Neuronal stem cell (in vitro differentiated cells): Measurements from ENCODE around the gene GLIS1.

Source experiments
- DNase-seq: peaks from one replicate; pipeline ENCODE4 v3.0.0-alpha.2; 2013; ENCODE audit warnings: low spot score
- H2AFZ ChIP-seq: one replicate; pipeline ENCODE4 v1.6.1; 2013; ENCODE audit warnings: mild to moderate bottlenecking, low read length, inconsistent platforms
- H2AK5ac ChIP-seq: 2 replicates; pipeline ENCODE4 v1.6.1; 2013; ENCODE audit warnings: low read depth, mild to moderate bottlenecking, inconsistent platforms, low read length, moderate library complexity, mixed read lengths
- H2BK120ac ChIP-seq: 2 replicates; pipeline ENCODE4 v1.6.1; 2013; ENCODE audit warnings: low read depth, mild to moderate bottlenecking, inconsistent platforms, low read length, moderate library complexity, mixed read lengths
- H2BK12ac ChIP-seq: one replicate; pipeline ENCODE4 v1.6.1; 2013; ENCODE audit warnings: low read length, inconsistent platforms
- H2BK15ac ChIP-seq: 2 replicates; pipeline ENCODE4 v1.6.1; 2013; ENCODE audit warnings: mild to moderate bottlenecking, low read length, inconsistent platforms, mixed read lengths
- H2BK5ac ChIP-seq: one replicate; pipeline ENCODE4 v1.6.1; 2013; ENCODE audit warnings: inconsistent platforms, mild to moderate bottlenecking, low read length, moderate library complexity
- H3K14ac ChIP-seq: one replicate; pipeline ENCODE4 v1.6.1; 2013; ENCODE audit warnings: low read length, inconsistent platforms
- H3K18ac ChIP-seq: 2 replicates; pipeline ENCODE4 v1.6.1; 2013; ENCODE audit warnings: low read length, inconsistent platforms
- H3K23ac ChIP-seq: 2 replicates; pipeline ENCODE4 v1.6.1; 2013; ENCODE audit warnings: low read depth, mild to moderate bottlenecking, mixed read lengths, low read length, inconsistent platforms; ENCODE audit not compliant: poor library complexity
- H3K27ac ChIP-seq: replicated peaks from 3 replicates; pipeline ENCODE4 v1.5.1; 2013; ENCODE audit warnings: low read length, inconsistent platforms
- H3K27me3 ChIP-seq, 3 experiments: 2 replicates each; pipeline ENCODE4 v1.6.1; 2013; ENCODE audit warnings: low read length in 3 of 3, mild to moderate bottlenecking in 2 of 3, inconsistent platforms in 1 of 3, low read depth in 1 of 3, mixed read lengths in 1 of 3, moderate library complexity in 1 of 3; ENCODE audit not compliant: control insufficient read depth in 3 of 3, insufficient read depth in 3 of 3
- H3K36me3 ChIP-seq, 2 donors: replicated peaks in 1 of 2; 2 replicates each; pipeline ENCODE4 v1.6.1; 2013; ENCODE audit warnings: low read length in 2 of 2; ENCODE audit not compliant: control insufficient read depth in 2 of 2, insufficient read depth in 2 of 2
- H3K4ac ChIP-seq: 2 replicates; pipeline ENCODE4 v1.6.1; 2013; ENCODE audit warnings: inconsistent platforms, mild to moderate bottlenecking, low read length, moderate library complexity
- H3K4me1 ChIP-seq, 2 donors: 1 replicate in 1 of 2; 2 replicates in 1 of 2; pipeline ENCODE4 v1.6.1; 2013; ENCODE audit warnings: low read length in 2 of 2, low read depth in 1 of 2; ENCODE audit not compliant: control insufficient read depth in 2 of 2, insufficient read depth in 1 of 2
- H3K4me2 ChIP-seq: one replicate; pipeline ENCODE4 v1.6.1; 2013; ENCODE audit warnings: mild to moderate bottlenecking, low read length, inconsistent platforms; ENCODE audit not compliant: insufficient read depth, poor library complexity, severe bottlenecking
- H3K4me3 ChIP-seq, 2 donors: 2 replicates each; pipeline ENCODE4 v1.5.1; 2013; ENCODE audit warnings: low read length in 2 of 2, mild to moderate bottlenecking in 2 of 2, inconsistent platforms in 1 of 2, moderate library complexity in 1 of 2
- H3K79me1 ChIP-seq: one replicate; pipeline ENCODE4 v1.6.1; 2013; ENCODE audit warnings: low read depth, mild to moderate bottlenecking, inconsistent platforms, low read length, moderate library complexity
- H3K9ac ChIP-seq: one replicate; pipeline ENCODE4 v1.6.1; 2013; ENCODE audit warnings: mild to moderate bottlenecking, low read depth, low read length, inconsistent platforms; ENCODE audit not compliant: poor library complexity
- H3K9me3 ChIP-seq, 2 donors: replicated peaks in 1 of 2; 2 replicates each; pipeline versions ENCODE3 to v1.6.1; 2013; ENCODE audit warnings: low read length in 2 of 2, mild to moderate bottlenecking in 2 of 2, inconsistent platforms in 1 of 2, low read depth in 1 of 2, mixed read lengths in 1 of 2, moderate library complexity in 1 of 2; ENCODE audit not compliant: control insufficient read depth in 2 of 2, insufficient read depth in 1 of 2
- H4K8ac ChIP-seq: one replicate; pipeline ENCODE4 v1.6.1; 2013; ENCODE audit warnings: low read depth, mild to moderate bottlenecking, inconsistent platforms, low read length, moderate library complexity
- H4K91ac ChIP-seq: one replicate; pipeline ENCODE4 v1.6.1; 2013; ENCODE audit warnings: low read length, low read depth, mild to moderate bottlenecking, inconsistent platforms; ENCODE audit not compliant: poor library complexity
- WGBS, 2 donors: extraction: QIAGEN DNeasy Blood & Tissue Kit; methylation state at CpG; one replicate each; pipeline ENCODE4 v1.1.7; 2013; ENCODE audit warnings: missing lambda C conversion rate in 2 of 2, mixed read lengths in 1 of 2; ENCODE audit not compliant: insufficient read length in 2 of 2, insufficient replicate concordance in 1 of 2; ENCODE audit errors: extremely low coverage in 2 of 2; 5-methylcytosine and 5-hydroxymethylcytosine counted together

GLIS1 gene

GRCh38 chr1:53706356-53706755 lies 32.6 kb downstream of the GLIS1 start:
- peaks cover 0 to 59% (median 3%) of the 10 kb centered on the region in 3 experiments for H3K27me3 ChIP-seq
- H2AFZ ChIP-seq, result no peak overlapping the region
- no peak overlapping the region for H2BK15ac ChIP-seq
- H3K9ac ChIP-seq, result no peak overlapping the region
- no peak overlapping the region for H2BK120ac ChIP-seq
- no peak overlapping the region for H3K23ac ChIP-seq
- no peak overlapping the region for H3K4me3 ChIP-seq
- no peak overlapping the region for H2BK5ac ChIP-seq
- H3K4me1 ChIP-seq, result peaks cover 0 to 2% of the 10 kb centered on the region in 2 donors
- no peak overlapping the region for H4K91ac ChIP-seq
- no peaks in the 10 kb centered on the region for H3K36me3 ChIP-seq
- H2BK12ac ChIP-seq, result no peak overlapping the region
- H3K27ac ChIP-seq, result no peak overlapping the region
- H3K18ac ChIP-seq, result no peak overlapping the region
- DNase-seq, result no peak
- H4K8ac ChIP-seq, result no peak overlapping the region
- H2AK5ac ChIP-seq, result no peak overlapping the region
- no peak overlapping the region for H3K4ac ChIP-seq
- no peaks in the 10 kb centered on the region for H3K79me1 ChIP-seq
- no peaks in the 10 kb centered on the region for H3K9me3 ChIP-seq
- H3K14ac ChIP-seq, result no peak overlapping the region
- WGBS, 2 donors, result no CpG with 5 or more reads among the region's 6 CpGs
- H3K4me2 ChIP-seq, result no peak overlapping the region

- WGBS, 2 donors, result no CpG with 5 or more reads among the region's 7 CpGs
- Histone ChIP-seq H3K79me1 (no peaks in the 10 kb centered on the region), H3K4me3 (no peak overlapping the region), H3K27me3 (peaks cover 0 to 59% (median 3%) of the 10 kb centered on the region in 3 experiments), H3K9me3 (no peaks in the 10 kb centered on the region), H3K36me3 (no peaks in the 10 kb centered on the region), H3K9ac (no peak overlapping the region), H2AFZ (no peak overlapping the region), H3K23ac (no peak overlapping the region), H2AK5ac (no peak overlapping the region), H4K91ac (no peak overlapping the region), H2BK5ac (no peak overlapping the region), H3K4me1 (peaks cover 0 to 2% of the 10 kb centered on the region in 2 donors), H2BK120ac (no peak overlapping the region), H3K18ac (no peak overlapping the region), H2BK12ac (no peak overlapping the region), H4K8ac (no peak overlapping the region), H2BK15ac (no peak overlapping the region), H3K27ac (no peak overlapping the region), H3K14ac (no peak overlapping the region), H3K4me2 (no peak overlapping the region), H3K4ac (no peak overlapping the region)
- DNase-seq, result no peak
Observed at GRCh38 chr1:53705446-53706096, 33.4 kb downstream of the GLIS1 start.

DNA sequence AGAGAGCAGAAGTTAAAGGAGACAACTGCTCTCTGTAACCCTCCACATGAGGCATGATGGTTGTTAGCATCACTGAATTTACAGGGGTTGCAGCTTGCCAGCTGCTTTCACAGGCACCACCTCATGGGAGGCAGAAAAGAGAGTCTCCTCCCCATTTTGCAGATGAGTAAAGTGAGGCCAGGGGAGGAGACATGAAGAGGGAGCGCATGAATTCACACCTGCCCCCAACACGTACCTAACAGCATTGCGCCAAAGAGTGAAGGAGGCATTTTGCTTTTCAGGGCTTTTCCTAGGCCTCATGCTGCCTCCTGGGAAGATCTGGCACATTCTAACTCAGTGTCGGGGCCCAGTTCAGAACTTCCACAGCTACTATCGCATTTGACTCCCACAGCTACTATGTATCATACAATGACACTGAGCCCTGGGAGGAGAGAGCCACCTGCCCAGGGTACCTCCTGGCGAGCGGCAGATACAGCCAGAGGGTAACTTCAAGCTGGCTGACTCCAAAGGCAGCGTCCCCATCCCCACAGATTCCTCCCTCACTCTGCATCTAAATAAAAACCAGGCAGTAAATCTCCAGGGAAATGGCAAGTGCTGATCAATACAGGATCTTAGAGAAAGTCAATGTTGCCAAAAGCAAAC lies 34.0 kb downstream of the GLIS1 start:
- DNase-seq, result no peak
- Histone ChIP-seq H4K91ac (no peak overlapping the region), H3K4me1 (peaks cover 0 to 2% of the 10 kb centered on the region in 2 donors), H3K23ac (peak overlapping the region; percentile 38), H3K14ac (no peak overlapping the region), H3K9me3 (no peaks in the 10 kb centered on the region), H2BK120ac (no peak overlapping the region), H3K4me3 (no peak overlapping the region), H3K79me1 (no peaks in the 10 kb centered on the region), H3K27me3 (peaks cover 0 to 59% (median 3%) of the 10 kb centered on the region in 3 experiments), H3K36me3 (no peaks in the 10 kb centered on the region), H3K4me2 (no peak overlapping the region), H2BK12ac (no peak overlapping the region), H2AK5ac (no peak overlapping the region), H3K9ac (no peak overlapping the region), H3K27ac (no peak overlapping the region), H4K8ac (no peak overlapping the region), H3K4ac (no peak overlapping the region), H2AFZ (no peak overlapping the region), H2BK5ac (no peak overlapping the region), H3K18ac (no peak overlapping the region), H2BK15ac (no peak overlapping the region)
- WGBS, 2 donors, result no CpG with 5 or more reads among the region's 8 CpGs

- H3K14ac ChIP-seq, result no peak overlapping the region
- H2AFZ ChIP-seq, result no peak overlapping the region
- H3K23ac ChIP-seq, result no peak overlapping the region
- no peak overlapping the region for H3K18ac ChIP-seq
- H2BK5ac ChIP-seq, result no peak overlapping the region
- no peak overlapping the region for H3K9ac ChIP-seq
- no peak overlapping the region for H4K91ac ChIP-seq
- no peaks in the 10 kb centered on the region for H3K9me3 ChIP-seq
- H3K36me3 ChIP-seq, result no peaks in the 10 kb centered on the region
- H4K8ac ChIP-seq, result no peak overlapping the region
- H2BK15ac ChIP-seq, result no peak overlapping the region
- no peak overlapping the region for H3K4me2 ChIP-seq
- H2BK120ac ChIP-seq, result no peak overlapping the region
- H3K4me3 ChIP-seq, result no peak overlapping the region
- peaks cover 0 to 2% of the 10 kb centered on the region in 2 donors for H3K4me1 ChIP-seq
- no peaks in the 10 kb centered on the region for H3K79me1 ChIP-seq
- no peak overlapping the region for H3K4ac ChIP-seq
- no CpG with 5 or more reads among the region's 5 CpGs for WGBS, 2 donors
- no peak overlapping the region for H3K27ac ChIP-seq
- H3K27me3 ChIP-seq, result peaks cover 0 to 55% (median 3%) of the 10 kb centered on the region in 3 experiments
- H2AK5ac ChIP-seq, result no peak overlapping the region
- H2BK12ac ChIP-seq, result no peak overlapping the region
- DNase-seq, result no peak
Observed at GRCh38 chr1:53704304-53704703, 34.7 kb downstream of the GLIS1 start.
